Sigmoid colon (tissue), 7 donors: ENCODE measurements around the gene GORASP2. TPM values are rescaled to one million over a fixed set of nuclear protein-coding genes. Genes with fewer than 3 reads are reported as not detected.

Experiments
- DNase-seq: peaks from one replicate; pipeline ENCODE4 v3.0.0-alpha.2; 2019
- H3K27ac ChIP-seq, 4 donors: fragments of 200-600 bp; sonication (generic); one replicate each; pipeline ENCODE4 v1.5.1; 2016 to 2019; ENCODE audit warnings: mild to moderate bottlenecking in 1 of 4
- H3K27me3 ChIP-seq, 3 donors: fragments of 200-600 bp; sonication (generic); one replicate each; pipeline ENCODE4 v1.5.1; 2019; ENCODE audit warnings: mild to moderate bottlenecking in 1 of 3
- H3K36me3 ChIP-seq, 4 donors: fragments of 200-600 bp; sonication (generic); one replicate each; pipeline ENCODE4 v1.5.1; 2016 to 2019
- H3K4me1 ChIP-seq, 4 donors: fragments of 200-600 bp; sonication (generic); one replicate each; pipeline ENCODE4 v1.5.1; 2017 to 2019
- H3K4me3 ChIP-seq, 4 donors: fragments of 200-600 bp; sonication (generic); one replicate each; pipeline ENCODE4 v1.5.1; 2017 to 2019; ENCODE audit warnings: mild to moderate bottlenecking in 2 of 4, moderate library complexity in 1 of 4
- H3K9me3 ChIP-seq, 4 donors: fragments of 200-600 bp in 3 of 4; sonication (generic) in 3 of 4; one replicate each; pipeline versions ENCODE4 v1.5.1 to v1.6.1; 2013 to 2019
- CTCF ChIP-seq, 4 experiments: fragments of 450-650 bp in 3 of 4; fragments of 200-600 bp in 1 of 4; IDR thresholded peaks; one replicate each; pipeline ENCODE4 v1.5.1; 2016 to 2019; ENCODE audit warnings: antibody characterized with exemption in 4 of 4, mild to moderate bottlenecking in 3 of 4, moderate library complexity in 2 of 4
- EP300 ChIP-seq, 4 donors: sonication (generic); formaldehyde crosslinking; IDR thresholded peaks; one replicate each; pipeline ENCODE4 v1.6.1; 2017; ENCODE audit warnings: antibody characterized with exemption in 4 of 4
- POLR2A ChIP-seq, 2 donors: fragments of 450-650 bp; IDR thresholded peaks; one replicate each; pipeline ENCODE4 v1.6.1; 2016; ENCODE audit warnings: antibody characterized with exemption in 2 of 2, mild to moderate bottlenecking in 2 of 2, moderate library complexity in 2 of 2
- POLR2AphosphoS5 ChIP-seq, 4 donors: sonication (generic); formaldehyde crosslinking; IDR thresholded peaks; one replicate each; pipeline ENCODE4 v1.6.1; 2017; ENCODE audit warnings: antibody characterized with exemption in 4 of 4
- WGBS, 2 donors: extraction: QIAGEN DNeasy Blood & Tissue Kit; methylation state at CpG; one replicate each; pipeline ENCODE4 v1.1.7; 2013; 5-methylcytosine and 5-hydroxymethylcytosine counted together
- intact Hi-C: fragments of 100-400 bp; cut with DNase I; formaldehyde crosslinking; loops from one replicate; pipeline ENCODE4 v1.15.1; 2023
- polyA plus RNA-seq, 3 donors: library from polyadenylated mRNA; stranded (reverse); fragments of 200-250 nt; gene quantifications; one replicate each; pipeline ENCODE4 v1.2.3, GENCODE V29; 2013
- total RNA-seq, 4 donors: library from RNA; depleted of rRNA; stranded (reverse); fragments of >200 nt; gene quantifications; one replicate each; pipeline ENCODE4 v1.1.0, GENCODE V29; 2016
- donor health status: healthy with polysubstance abuse.
- donor health status: Bipolar disorder and iron deficiency.
- donor health status: healthy.

GORASP2 gene
- total and polyA plus RNA-seq, 7 donors = 32.4 to 53.8 (median 42.3) TPM

- H3K36me3 ChIP-seq = peaks cover 7 to 15% (median 11%) of the 10 kb centered on the region in 4 donors
- H3K9me3 ChIP-seq = no peaks in the 10 kb centered on the region
- H3K27ac ChIP-seq = no peak overlapping the region
- DNase-seq = no peak
- intact Hi-C loops = loop anchor here (5.0 kb wide), 3 partner anchors 44 to 551 kb away; partner anchors contain the start of genes CYBRD1 and GORASP2
- WGBS, 2 donors = 89 to 91% methylated on average over 3 of the region's 3 CpGs
- H3K4me3 ChIP-seq = no peak overlapping the region
- peaks cover 0 to 18% (median 17%) of the 10 kb centered on the region in 4 donors for H3K4me1 ChIP-seq
- no peak for TF ChIP-seq CTCF (IDR thresholded peaks at IDR 0.05)
- no peak for TF ChIP-seq EP300 (IDR thresholded peaks at IDR 0.05)
- TF ChIP-seq POLR2A (IDR thresholded peaks at IDR 0.05) = no peak
- TF ChIP-seq POLR2AphosphoS5 (IDR thresholded peaks at IDR 0.05) = no peak
- H3K27me3 ChIP-seq = no peaks in the 10 kb centered on the region
Observed at GRCh38 chr2:170971071-170971470, 42.0 kb downstream of the GORASP2 start.

GRCh38 chr2:170972296-170973224 lies 43.5 kb downstream of the GORASP2 start:
- Histone ChIP-seq H3K9me3 (no peaks in the 10 kb centered on the region), H3K36me3 (peaks cover 0 to under 1% (median 0%) of the 10 kb centered on the region in 4 donors), H3K27ac (peak overlapping the region in 3 of 4 donors; percentile 80 to 89 (median 88)), H3K4me3 (peak overlapping the region in 3 of 4 donors; percentile 68 to 86 (median 79)), H3K4me1 (peaks cover 0 to 18% (median 17%) of the 10 kb centered on the region in 4 donors), H3K27me3 (no peaks in the 10 kb centered on the region)
- TF ChIP-seq CTCF (IDR thresholded peaks at IDR 0.05) = no peak
- TF ChIP-seq POLR2AphosphoS5 (IDR thresholded peaks at IDR 0.05) = no peak
- TF ChIP-seq POLR2A (IDR thresholded peaks at IDR 0.05) = no peak
- no peak for TF ChIP-seq EP300 (IDR thresholded peaks at IDR 0.05)
- no peak for DNase-seq
- intact Hi-C loops = loop anchor here (1.0 to 5.0 kb wide), 6 partner anchors 45 to 550 kb away; partner anchors contain the start of genes CYBRD1, DCAF17, GORASP2 and TLK1
- WGBS, 2 donors = 58 to 81% methylated on average over 20 of the region's 20 CpGs

GRCh38 chr2:170973225-170973491 lies 44.1 kb downstream of the GORASP2 start:
- H3K4me3 ChIP-seq = peak overlapping the region; percentile 61 to 86 (median 74)
- 2 to 4% methylated on average over 12 of the region's 12 CpGs for WGBS, 2 donors
- no peaks in the 10 kb centered on the region for H3K36me3 ChIP-seq
- intact Hi-C loops = loop anchor here (1.0 to 5.0 kb wide), 6 partner anchors 46 to 549 kb away; partner anchors contain the start of genes CYBRD1, DCAF17, GORASP2 and TLK1
- H3K4me1 ChIP-seq = peaks cover 0 to 18% (median 17%) of the 10 kb centered on the region in 4 donors
- H3K9me3 ChIP-seq = no peaks in the 10 kb centered on the region
- peak overlapping the region in 3 of 4 donors; percentile 80 to 89 (median 88) for H3K27ac ChIP-seq
- no peak for DNase-seq
- no peaks in the 10 kb centered on the region for H3K27me3 ChIP-seq
- TF ChIP-seq CTCF (IDR thresholded peaks at IDR 0.05) (peak in 1 of 4 experiments; percentile 66), EP300 (IDR thresholded peaks at IDR 0.05) (no peak)

- Histone ChIP-seq H3K4me1 (peaks cover 0 to 18% (median 17%) of the 10 kb centered on the region in 4 donors), H3K27me3 (no peaks in the 10 kb centered on the region), H3K36me3 (no peaks in the 10 kb centered on the region), H3K4me3 (peak overlapping the region; percentile 61 to 86 (median 74)), H3K9me3 (no peaks in the 10 kb centered on the region), H3K27ac (peak overlapping the region; percentile 80 to 89 (median 86))
- peak; percentile 92 for DNase-seq
- intact Hi-C loops = loop anchor here (1.0 to 5.0 kb wide), 6 partner anchors 46 to 549 kb away; partner anchors contain the start of genes CYBRD1, DCAF17, GORASP2 and TLK1
- peak in 3 of 4 experiments; percentile 50 to 96 (median 59) for TF ChIP-seq CTCF (IDR thresholded peaks at IDR 0.05)
- TF ChIP-seq EP300 (IDR thresholded peaks at IDR 0.05) = no peak
- no peak for TF ChIP-seq POLR2A (IDR thresholded peaks at IDR 0.05)
- peak in 2 of 4 donors; percentile 71 to 73 for TF ChIP-seq POLR2AphosphoS5 (IDR thresholded peaks at IDR 0.05)
- 3 to 8% methylated on average over 67 of the region's 67 CpGs for WGBS, 2 donors
Observed at GRCh38 chr2:170973492-170974303, 44.6 kb downstream of the GORASP2 start.
